Smooth muscle cell (in vitro differentiated cells): ENCODE measurements around the gene RAB26. TPM values are rescaled to one million over a fixed set of nuclear protein-coding genes. Genes with fewer than 3 reads are reported as not detected.
"Not testable (repeated sequence)": the region's sequence is repeated elsewhere in the genome, so short reads cannot be mapped to it uniquely, and the experiment has no call there.

ENCODE experiments used
- DNase-seq: peaks from one replicate; lab custom pipeline; 2025; ENCODE audit not compliant: unreplicated experiment; lab: John Stamatoyannopoulos, UW
- H2AFZ ChIP-seq: fragments of 200-600 bp; sonication (generic); 2 replicates; pipeline ENCODE4 v1.6.0; 2016; ENCODE audit warnings: antibody characterized with exemption, low read depth, mild to moderate bottlenecking
- H3F3A ChIP-seq: fragments of 200-600 bp; sonication (generic); 2 replicates; pipeline ENCODE4 v1.6.0; 2017; ENCODE audit warnings: antibody characterized with exemption, low read depth
- H3K27ac ChIP-seq: fragments of 200-600 bp; sonication (generic); 2 replicates; pipeline ENCODE4 v1.5.1; 2016; ENCODE audit warnings: low read depth, mild to moderate bottlenecking
- H3K27me3 ChIP-seq: fragments of 200-600 bp; sonication (generic); 2 replicates; pipeline ENCODE4 v1.6.1; 2016; ENCODE audit warnings: low read depth, mild to moderate bottlenecking
- H3K36me3 ChIP-seq: fragments of 200-600 bp; sonication (generic); 2 replicates; pipeline ENCODE4 v1.5.1; 2016; ENCODE audit warnings: low read depth
- H3K4me1 ChIP-seq: fragments of 200-600 bp; sonication (generic); 2 replicates; pipeline ENCODE4 v1.5.1; 2016; ENCODE audit warnings: low read depth
- H3K4me2 ChIP-seq: fragments of 200-600 bp; sonication (generic); 2 replicates; pipeline ENCODE4 v1.6.0; 2016; ENCODE audit warnings: mild to moderate bottlenecking
- H3K4me3 ChIP-seq: fragments of 200-600 bp; sonication (generic); 2 replicates; pipeline ENCODE4 v1.5.1; 2016; ENCODE audit warnings: mild to moderate bottlenecking
- H3K79me2 ChIP-seq: fragments of 200-600 bp; sonication (generic); 2 replicates; pipeline ENCODE4 v1.6.0; 2016; ENCODE audit warnings: low read depth, mild to moderate bottlenecking
- H3K9ac ChIP-seq: fragments of 200-600 bp; sonication (generic); 2 replicates; pipeline ENCODE4 v1.6.0; 2016; ENCODE audit warnings: low read depth
- H3K9me3 ChIP-seq: fragments of 200-600 bp; sonication (generic); replicated peaks from 2 replicates; pipeline ENCODE4 v1.5.1; 2016; ENCODE audit warnings: low read depth
- H4K20me1 ChIP-seq: fragments of 200-600 bp; sonication (generic); 2 replicates; pipeline ENCODE4 v1.6.0; 2016; ENCODE audit warnings: low read depth
- WGBS: methylation state at CpG from one replicate; pipeline ENCODE4 v1.1.7; 2016; ENCODE audit warnings: low lambda C conversion rate; 5-methylcytosine and 5-hydroxymethylcytosine counted together
- polyA plus RNA-seq: library from polyadenylated mRNA; unstranded; fragments of >200 nt; fragmentation: Nextera tagmentation; extraction: Ambion mirVana; gene quantifications from 2 replicates; pipeline ENCODE4 v1.2.1, GENCODE V29; 2016
- total RNA-seq: library from RNA; depleted of rRNA; stranded (reverse); fragments of >200 nt; gene quantifications from 2 replicates; pipeline ENCODE4 v1.2.3, GENCODE V29; 2014

Gene RAB26
- total and polyA plus RNA-seq, 2 experiments from 2014 or later = 1.3 TPM; not detected in 1

- peak overlapping the region; percentile 36 for H3K4me3 ChIP-seq
- H3K79me2 ChIP-seq = peaks cover 44% of the 10 kb centered on the region
- H3K9ac ChIP-seq = peak overlapping the region; percentile 89
- H2AFZ ChIP-seq, H3K36me3 ChIP-seq, H3K27me3 ChIP-seq, H3K9me3 ChIP-seq, H3F3A ChIP-seq: not testable (repeated sequence)
- peak overlapping the region; percentile 91 for H3K27ac ChIP-seq
- peaks cover 13% of the 10 kb centered on the region for H3K4me1 ChIP-seq
- peak overlapping the region; percentile 85 for H3K4me2 ChIP-seq
- 3% methylated on average over 30 of the region's 37 CpGs for WGBS
- DNase-seq = peak; percentile 59
- H4K20me1 ChIP-seq = peaks cover 43% of the 10 kb centered on the region
These were observed 23.6 kb upstream of the RAB26 start for GRCh38 chr16:2124694-2125444.

GRCh38 chr16:2125609-2126008 is 22.8 kb upstream of the RAB26 start:
- not testable (repeated sequence) for H3F3A ChIP-seq, H3K36me3 ChIP-seq, H3K9me3 ChIP-seq, H3K9ac ChIP-seq, H2AFZ ChIP-seq, H3K27me3 ChIP-seq, DNase-seq
- Histone ChIP-seq H3K79me2 (peaks cover 43% of the 10 kb centered on the region), H3K27ac (peak overlapping the region; percentile 91), H3K4me1 (peaks cover 13% of the 10 kb centered on the region), H3K4me3 (peak overlapping the region; percentile 36), H3K4me2 (peak overlapping the region; percentile 85), H4K20me1 (peaks cover 45% of the 10 kb centered on the region)
- 61% methylated on average over 4 of the region's 11 CpGs for WGBS

- H3K79me2 ChIP-seq = peaks cover 43% of the 10 kb centered on the region
- peak overlapping the region; percentile 47 for H3K4me2 ChIP-seq
- not testable (repeated sequence) for H3K9ac ChIP-seq
These were observed 22.2 kb upstream of the RAB26 start for GRCh38 chr16:2126161-2126743.

GRCh38 chr16:2126928-2127556 is 21.4 kb upstream of the RAB26 start:
- not testable (repeated sequence) for DNase-seq, H3K9ac ChIP-seq, H3F3A ChIP-seq, H3K9me3 ChIP-seq, H3K4me3 ChIP-seq, H2AFZ ChIP-seq, H3K27me3 ChIP-seq, H3K36me3 ChIP-seq
- H3K79me2 ChIP-seq = peaks cover 44% of the 10 kb centered on the region
- peak overlapping the region; percentile 44 for H3K27ac ChIP-seq
- peak overlapping the region; percentile 77 for H3K4me2 ChIP-seq
- peaks cover 13% of the 10 kb centered on the region for H3K4me1 ChIP-seq
- H4K20me1 ChIP-seq = peaks cover 46% of the 10 kb centered on the region
- WGBS = 89% methylated on average over 31 of the region's 31 CpGs

More at GRCh38 chr16:2126161-2126743, 22.2 kb upstream of the RAB26 start:
- not testable (repeated sequence) for H3K9me3 ChIP-seq, H3K4me3 ChIP-seq, H3K36me3 ChIP-seq, H3F3A ChIP-seq, H2AFZ ChIP-seq, H3K27me3 ChIP-seq, DNase-seq
- H3K27ac ChIP-seq = peak overlapping the region; percentile 91
- H4K20me1 ChIP-seq = peaks cover 46% of the 10 kb centered on the region
- WGBS = 86% methylated on average over 21 of the region's 21 CpGs
- H3K4me1 ChIP-seq = peaks cover 13% of the 10 kb centered on the region

- H2AFZ ChIP-seq, H3K36me3 ChIP-seq, H3K4me3 ChIP-seq, H3K9ac ChIP-seq, H3F3A ChIP-seq, H3K27me3 ChIP-seq, DNase-seq, H3K9me3 ChIP-seq: not testable (repeated sequence)
- peaks cover 49% of the 10 kb centered on the region for H4K20me1 ChIP-seq
- peaks cover 50% of the 10 kb centered on the region for H3K79me2 ChIP-seq
- peak overlapping the region; percentile 77 for H3K4me2 ChIP-seq
- peaks cover 13% of the 10 kb centered on the region for H3K4me1 ChIP-seq
- H3K27ac ChIP-seq = peak overlapping the region; percentile 44
- 5% methylated on average over 3 of the region's 3 CpGs for WGBS
These were observed 20.7 kb upstream of the RAB26 start for GRCh38 chr16:2127630-2128280.

- not testable (repeated sequence) for H3K4me3 ChIP-seq, DNase-seq, H3K27me3 ChIP-seq, H3K9me3 ChIP-seq, H3K9ac ChIP-seq, H3K4me2 ChIP-seq, H3K27ac ChIP-seq, H3K36me3 ChIP-seq, H2AFZ ChIP-seq, H3F3A ChIP-seq
- peaks cover 54% of the 10 kb centered on the region for H4K20me1 ChIP-seq
- peaks cover 12% of the 10 kb centered on the region for H3K4me1 ChIP-seq
- WGBS = 18% methylated on average over 9 of the region's 11 CpGs
- H3K79me2 ChIP-seq = peaks cover 52% of the 10 kb centered on the region
These were observed 19.2 kb upstream of the RAB26 start for GRCh38 chr16:2129251-2129650.

GRCh38 chr16:2129890-2130447 is 18.5 kb upstream of the RAB26 start:
- H3K4me3 ChIP-seq, H3K9me3 ChIP-seq, DNase-seq, H3K36me3 ChIP-seq, H3K27me3 ChIP-seq, H2AFZ ChIP-seq, H3F3A ChIP-seq, H3K9ac ChIP-seq, H3K4me1 ChIP-seq, H3K4me2 ChIP-seq: not testable (repeated sequence)
- Histone ChIP-seq H3K27ac (peak overlapping the region; percentile 31), H4K20me1 (peaks cover 54% of the 10 kb centered on the region), H3K79me2 (peaks cover 53% of the 10 kb centered on the region)
- WGBS = 70% methylated on average over 21 of the region's 22 CpGs

- DNase-seq, H2AFZ ChIP-seq, H3K9ac ChIP-seq, H3K27ac ChIP-seq, H3K36me3 ChIP-seq, H3K9me3 ChIP-seq, H3K4me3 ChIP-seq, H3K4me1 ChIP-seq, H3K27me3 ChIP-seq, H3K4me2 ChIP-seq, H3F3A ChIP-seq: not testable (repeated sequence)
- H4K20me1 ChIP-seq = peaks cover 40% of the 10 kb centered on the region
- peaks cover 37% of the 10 kb centered on the region for H3K79me2 ChIP-seq
- 66% methylated on average over 7 of the region's 12 CpGs for WGBS
These were observed 14.6 kb upstream of the RAB26 start for GRCh38 chr16:2133797-2134196.
